ENCODE data around the gene SDK1.
"Not testable (repeated sequence)": the region's sequence is repeated elsewhere in the genome, so short reads cannot be mapped to it uniquely, and the experiment has no call there.

Gene SDK1

GRCh38 chr7:4093035-4093434 is 792.0 kb downstream of the SDK1 start:
- Histone ChIP-seq H3K36me3 (ENCODE audit: low read depth) (no peaks in the 10 kb centered on the region), H3K27me3 (ENCODE audit: insufficient read depth, poor library complexity, severe bottlenecking) (no peaks in the 10 kb centered on the region), H3K4me1 (ENCODE audit: insufficient read depth, poor library complexity, severe bottlenecking) (no peaks in the 10 kb centered on the region), H3K27ac (ENCODE audit: poor library complexity, severe bottlenecking) (no peak overlapping the region), H3K9me3 (ENCODE audit: severe bottlenecking) (peaks cover 5% of the 10 kb centered on the region), H3K4me3 (ENCODE audit: severe bottlenecking) (no peak overlapping the region)
- no peak for ATAC-seq (ENCODE audit: low read depth)
- TF ChIP-seq CTCF (IDR thresholded peaks at IDR 0.05; ENCODE audit: poor library complexity, severe bottlenecking): no peak
- DNase-seq (ENCODE audit: low spot score): no peak

GRCh38 chr7:4093483-4093882 is 792.4 kb downstream of the SDK1 start:
- Histone ChIP-seq H3K27me3 (ENCODE audit: insufficient read depth, poor library complexity, severe bottlenecking) (no peaks in the 10 kb centered on the region), H3K4me1 (ENCODE audit: insufficient read depth, poor library complexity, severe bottlenecking) (no peaks in the 10 kb centered on the region), H3K27ac (ENCODE audit: poor library complexity, severe bottlenecking) (no peak overlapping the region), H3K4me3 (ENCODE audit: severe bottlenecking) (no peak overlapping the region), H3K9me3 (ENCODE audit: severe bottlenecking) (peaks cover 5% of the 10 kb centered on the region), H3K36me3 (ENCODE audit: low read depth) (no peaks in the 10 kb centered on the region)
- no peak for TF ChIP-seq CTCF (IDR thresholded peaks at IDR 0.05; ENCODE audit: poor library complexity, severe bottlenecking)
- ATAC-seq (ENCODE audit: low read depth) (no peak), DNase-seq (ENCODE audit: low spot score) (no peak)

- H3K9me3 ChIP-seq (ENCODE audit: severe bottlenecking); H3K4me1 ChIP-seq (ENCODE audit: insufficient read depth, poor library complexity, severe bottlenecking); DNase-seq (ENCODE audit: low spot score); H3K27ac ChIP-seq (ENCODE audit: poor library complexity, severe bottlenecking); H3K36me3 ChIP-seq (ENCODE audit: low read depth); ATAC-seq (ENCODE audit: low read depth); H3K4me3 ChIP-seq (ENCODE audit: severe bottlenecking); H3K27me3 ChIP-seq (ENCODE audit: insufficient read depth, poor library complexity, severe bottlenecking): not testable (repeated sequence)
Observed at GRCh38 chr7:4094158-4094557, 793.1 kb downstream of the SDK1 start.

GRCh38 chr7:4097001-4097609 is 796.1 kb downstream of the SDK1 start:
- no peak for ATAC-seq (ENCODE audit: low read depth)
- DNase-seq (ENCODE audit: low spot score): no peak
- Histone ChIP-seq H3K27me3 (ENCODE audit: insufficient read depth, poor library complexity, severe bottlenecking) (no peaks in the 10 kb centered on the region), H3K4me3 (ENCODE audit: severe bottlenecking) (no peak overlapping the region), H3K36me3 (ENCODE audit: low read depth) (no peaks in the 10 kb centered on the region), H3K4me1 (ENCODE audit: insufficient read depth, poor library complexity, severe bottlenecking) (no peaks in the 10 kb centered on the region), H3K27ac (ENCODE audit: poor library complexity, severe bottlenecking) (no peak overlapping the region), H3K9me3 (ENCODE audit: severe bottlenecking) (no peaks in the 10 kb centered on the region)
- TF ChIP-seq CTCF (IDR thresholded peaks at IDR 0.05; ENCODE audit: poor library complexity, severe bottlenecking): no peak

- Histone ChIP-seq H3K4me1 (ENCODE audit: insufficient read depth, poor library complexity, severe bottlenecking) (no peaks in the 10 kb centered on the region), H3K9me3 (ENCODE audit: severe bottlenecking) (no peaks in the 10 kb centered on the region), H3K36me3 (ENCODE audit: low read depth) (no peaks in the 10 kb centered on the region), H3K4me3 (ENCODE audit: severe bottlenecking) (no peak overlapping the region), H3K27me3 (ENCODE audit: insufficient read depth, poor library complexity, severe bottlenecking) (no peaks in the 10 kb centered on the region), H3K27ac (ENCODE audit: poor library complexity, severe bottlenecking) (no peak overlapping the region)
- no peak for DNase-seq (ENCODE audit: low spot score)
- no peak for ATAC-seq (ENCODE audit: low read depth)
- TF ChIP-seq CTCF (IDR thresholded peaks at IDR 0.05; ENCODE audit: poor library complexity, severe bottlenecking): no peak
Observed at GRCh38 chr7:4098169-4098568, 797.1 kb downstream of the SDK1 start.

Data from RWPE2 (cell line).